SK-N-SH (cell line): ENCODE measurements around the gene TRPM8. TPM values are rescaled to one million over a fixed set of nuclear protein-coding genes. Genes with fewer than 3 reads are reported as not detected.

Experiments used
- CTCF ChIA-PET: fragments of 300-600, 350-600 bp; formaldehyde crosslinking; extraction: SDS; loops from one replicate; lab custom pipeline; 2021; lab: Yijun Ruan, JAX
- POLR2A ChIA-PET: fragments of 350-600 bp; sonication (Branson Sonifier 250); formaldehyde crosslinking; extraction: SDS; loops from one replicate; lab custom pipeline; 2020; ENCODE audit warnings: antibody characterized with exemption, inconsistent platforms; lab: Yijun Ruan, JAX
- DNase-seq: peaks from one replicate; pipeline ENCODE4 v3.0.0; 2012
- H2AFZ ChIP-seq: fragments of 200-600 bp; sonication (generic); 2 replicates; pipeline ENCODE4 v1.8.1; 2016; ENCODE audit warnings: antibody characterized with exemption, mild to moderate bottlenecking, low read depth
- H3F3A ChIP-seq: fragments of 200-600 bp; sonication (generic); replicated peaks from 2 replicates; pipeline ENCODE3; 2016; ENCODE audit warnings: antibody characterized with exemption, mild to moderate bottlenecking; ENCODE audit not compliant: insufficient read depth
- H3K27ac ChIP-seq, 2 experiments: fragments of 200-500 bp in 1 of 2; fragments of 200-600 bp in 1 of 2; sonication (Bioruptor generic) in 1 of 2; sonication (generic), shearing (Covaris generic) in 1 of 2; 2 replicates each; pipeline versions ENCODE4 v1.5.1 to v1.6.1; 2014 to 2016; ENCODE audit warnings: low read depth in 2 of 2, inconsistent platforms in 1 of 2, low read length in 1 of 2, mild to moderate bottlenecking in 1 of 2, mixed read lengths in 1 of 2
- H3K27me3 ChIP-seq: fragments of 200-600 bp; sonication (generic), shearing (Covaris generic); 2 replicates; pipeline ENCODE4 v1.6.1; 2016; ENCODE audit warnings: mixed run types; ENCODE audit not compliant: insufficient read depth
- H3K36me3 ChIP-seq, 2 experiments: fragments of 200-500 bp in 1 of 2; fragments of 200-600 bp in 1 of 2; sonication (Bioruptor generic) in 1 of 2; sonication (generic) in 1 of 2; replicated peaks in 1 of 2; 2 replicates each; pipeline versions ENCODE3 to v1.5.1; 2014 to 2016; ENCODE audit warnings: low read length in 1 of 2, mild to moderate bottlenecking in 1 of 2; ENCODE audit not compliant: insufficient read depth in 2 of 2, control insufficient read depth in 1 of 2
- H3K4me1 ChIP-seq, 2 experiments: fragments of 200-500 bp in 1 of 2; fragments of 200-600 bp in 1 of 2; sonication (Bioruptor generic) in 1 of 2; sonication (generic), shearing (Covaris generic) in 1 of 2; 2 replicates each; pipeline versions ENCODE4 v1.5.1 to v1.6.1; 2014 to 2016; ENCODE audit warnings: low read depth in 1 of 2, low read length in 1 of 2, mixed run types in 1 of 2; ENCODE audit not compliant: insufficient read depth in 2 of 2, control insufficient read depth in 1 of 2
- H3K4me2 ChIP-seq: fragments of 200-600 bp; sonication (generic), shearing (Covaris generic); 2 replicates; pipeline ENCODE4 v1.6.1; 2017; ENCODE audit warnings: mixed run types
- H3K4me3 ChIP-seq, 2 experiments: fragments of 200-500 bp in 1 of 2; fragments of 200-600 bp in 1 of 2; sonication (Bioruptor generic) in 1 of 2; sonication (generic), shearing (Covaris generic) in 1 of 2; 2 replicates each; pipeline versions ENCODE4 v1.5.1 to v1.8.1; 2014 to 2016; ENCODE audit warnings: low read depth in 2 of 2, inconsistent platforms in 1 of 2, low read length in 1 of 2, mild to moderate bottlenecking in 1 of 2, mixed read lengths in 1 of 2, moderate library complexity in 1 of 2
- H3K79me2 ChIP-seq: fragments of 200-600 bp; sonication (generic); 2 replicates; pipeline ENCODE4 v1.8.1; 2017; ENCODE audit warnings: mild to moderate bottlenecking; ENCODE audit not compliant: insufficient read depth
- H3K9ac ChIP-seq: fragments of 200-600 bp; sonication (generic); 2 replicates; pipeline ENCODE4 v1.6.1; 2017; ENCODE audit warnings: mixed run types
- H3K9me2 ChIP-seq: fragments of 200-600 bp; sonication (generic); 2 replicates; pipeline ENCODE4 v1.6.1; 2017; ENCODE audit warnings: mixed run types
- H3K9me3 ChIP-seq: fragments of 200-600 bp; sonication (generic); 2 replicates; pipeline ENCODE4 v1.6.1; 2017; ENCODE audit warnings: mixed run types, mild to moderate bottlenecking, moderate library complexity
- H4K20me1 ChIP-seq: fragments of 200-600 bp; sonication (generic); 2 replicates; pipeline ENCODE4 v1.6.1; 2017; ENCODE audit warnings: mild to moderate bottlenecking, mixed run types; ENCODE audit not compliant: insufficient read depth
- CTCF ChIP-seq: fragments of 200-600 bp; sonication (generic); IDR thresholded peaks from 2 replicates; pipeline ENCODE4 v1.6.1; 2017; ENCODE audit warnings: antibody characterized with exemption, mild to moderate bottlenecking, moderate library complexity
- ELF1 ChIP-seq: IDR thresholded peaks from 2 replicates; pipeline ENCODE4 v1.4.0; 2012
- EZH2phosphoT487 ChIP-seq: fragments of 200-600 bp; sonication (generic); IDR thresholded peaks from 2 replicates; pipeline ENCODE4 v1.6.1; 2017; ENCODE audit warnings: low read depth, mixed run types, mild to moderate bottlenecking, antibody characterized with exemption, moderate library complexity, borderline replicate concordance
- FOXM1 ChIP-seq: IDR thresholded peaks from 2 replicates; pipeline ENCODE4 v1.4.0; 2012; ENCODE audit warnings: low read depth, mild to moderate bottlenecking
- JUND ChIP-seq: IDR thresholded peaks from 2 replicates; pipeline ENCODE4 v1.4.0; 2012
- NFIC ChIP-seq: IDR thresholded peaks from 2 replicates; pipeline ENCODE4 v1.4.0; 2012; ENCODE audit warnings: borderline replicate concordance
- NRF1 ChIP-seq: IDR thresholded peaks from 2 replicates; pipeline ENCODE4 v1.6.1; 2012; ENCODE audit warnings: low read depth, mild to moderate bottlenecking, low read length
- RAD21 ChIP-seq: IDR thresholded peaks from 2 replicates; pipeline ENCODE4 v1.6.1; 2012; ENCODE audit warnings: mild to moderate bottlenecking, low read length
- SIN3A ChIP-seq: IDR thresholded peaks from 2 replicates; pipeline ENCODE4 v1.6.1; 2012; ENCODE audit warnings: low read depth, mild to moderate bottlenecking, low read length, moderate library complexity, borderline replicate concordance
- TAF1 ChIP-seq: IDR thresholded peaks from 2 replicates; pipeline ENCODE4 v1.6.1; 2012; ENCODE audit warnings: low read depth, mild to moderate bottlenecking, low read length, moderate library complexity, borderline replicate concordance
- TEAD4 ChIP-seq: IDR thresholded peaks from 2 replicates; pipeline ENCODE4 v1.4.0; 2012; ENCODE audit warnings: mild to moderate bottlenecking, borderline replicate concordance; ENCODE audit not compliant: insufficient read depth
- USF1 ChIP-seq: IDR thresholded peaks from 2 replicates; pipeline ENCODE4 v1.4.0; 2012; ENCODE audit warnings: low read depth, borderline replicate concordance
- USF2 ChIP-seq: fragments of 150-350 bp; IDR thresholded peaks from 2 replicates; pipeline ENCODE4 v1.6.1; 2017; ENCODE audit warnings: antibody characterized with exemption, low read length, low read depth, borderline replicate concordance
- YY1 ChIP-seq: IDR thresholded peaks from 2 replicates; pipeline ENCODE4 v1.4.0; 2012; ENCODE audit warnings: low read depth, mild to moderate bottlenecking
- ZBTB33 ChIP-seq: IDR thresholded peaks from 2 replicates; pipeline ENCODE4 v1.4.0; 2012; ENCODE audit warnings: low read depth, borderline replicate concordance
- WGBS: methylation state at CpG from one replicate; pipeline ENCODE4 v1.1.6; 2017; ENCODE audit warnings: low lambda C conversion rate; 5-methylcytosine and 5-hydroxymethylcytosine counted together
- polyA plus RNA-seq, 3 experiments: library from polyadenylated mRNA; depleted of rRNA; stranded (reverse); fragments of >200 nt; gene quantifications; 2 replicates each; pipeline ENCODE4 v1.2.3, GENCODE V29; 2012

TRPM8 gene
- polyA plus RNA-seq, 1 of the 3 experiments (the other 2 are of a cell fraction), result 0.85 TPM

GRCh38 chr2:233953087-233953801 lies 36.1 kb downstream of the TRPM8 start:
- no peak for TF ChIP-seq TEAD4
- TF ChIP-seq NFIC, result no peak
- TF ChIP-seq EZH2phosphoT487, result no peak
- TF ChIP-seq SIN3A, result no peak
- TF ChIP-seq TAF1, result no peak
- no peak for TF ChIP-seq USF1
- TF ChIP-seq CTCF, result no peak
- TF ChIP-seq, all 33 proteins: peak for 0
- peak; percentile 79 for DNase-seq
- POLR2A ChIA-PET, result no interaction called here

GRCh38 chr2:233960203-233960602 lies 43.0 kb downstream of the TRPM8 start:
- Histone ChIP-seq H3K9me2 (no peaks in the 10 kb centered on the region), H3K79me2 (no peaks in the 10 kb centered on the region), H3K9me3 (no peaks in the 10 kb centered on the region), H3K4me2 (no peak overlapping the region), H3K27me3 (no peaks in the 10 kb centered on the region), H3K4me1 (no peaks in the 10 kb centered on the region), H3K27ac (no peak overlapping the region), H2AFZ (no peak overlapping the region), H3K9ac (no peak overlapping the region), H4K20me1 (no peaks in the 10 kb centered on the region), H3F3A (no peaks in the 10 kb centered on the region), H3K4me3 (no peak overlapping the region), H3K36me3 (no peaks in the 10 kb centered on the region)
- WGBS, result 82% methylated on average over 2 of the region's 2 CpGs
- TF ChIP-seq USF2 (no peak), EZH2phosphoT487 (no peak), CTCF (no peak), FOXM1 (no peak), NRF1 (no peak), ELF1 (no peak), RAD21 (no peak), ZBTB33 (no peak), JUND (no peak), USF1 (no peak), YY1 (no peak)
- DNase-seq, result no peak
- ChIA-PET CTCF (no interaction called here), POLR2A (no interaction called here)

More at GRCh38 chr2:233953087-233953801, 36.1 kb downstream of the TRPM8 start:
- Histone ChIP-seq H3K4me2 (no peak overlapping the region), H3K4me3 (no peak overlapping the region), H3K9me2 (no peaks in the 10 kb centered on the region), H4K20me1 (no peaks in the 10 kb centered on the region), H3K4me1 (peaks cover 0 to 6% of the 10 kb centered on the region in 2 experiments; a peak in 2 of 4 replicates), H3K79me2 (no peaks in the 10 kb centered on the region), H3K9me3 (no peaks in the 10 kb centered on the region), H3K27ac (no peak overlapping the region), H3K9ac (no peak overlapping the region), H2AFZ (no peak overlapping the region), H3F3A (no peaks in the 10 kb centered on the region), H3K36me3 (no peaks in the 10 kb centered on the region), H3K27me3 (no peaks in the 10 kb centered on the region; the same call in 1 of the 2 replicates)
- WGBS, result 38% methylated on average over 7 of the region's 7 CpGs
- CTCF ChIA-PET, result interaction anchor here (1.0 to 1.3 kb wide), 3 partner anchors 13 to 24 kb away, joined by 3 read pairs; no protein-coding TSS in a partner anchor
